GM12878 (cell line): Measurements from ENCODE around the gene CELSR1. TPM values are rescaled to one million over a fixed set of nuclear protein-coding genes. Genes with fewer than 3 reads are reported as not detected.

Experiments
- ATAC-seq: fragments of 200-7000 bp; cut with Tn5 transposase; 3 replicates; pipeline ENCODE4 v1.9.1; 2020; ENCODE audit warnings: mild to moderate bottlenecking, moderate library complexity
- BruUV-seq: library from RNA; stranded (reverse); fragments of 400-500 nt; replicated peaks from 2 replicates; lab custom pipeline; 2021; lab: Mats Ljungman, UMichigan
- CTCF ChIA-PET: fragments of 300-600 bp; sonication (Branson Sonifier 250); formaldehyde crosslinking; extraction: SDS; loops from one replicate; lab custom pipeline; 2021; ENCODE audit warnings: inconsistent platforms; lab: Yijun Ruan, JAX
- POLR2A ChIA-PET: fragments of 350-600 bp; formaldehyde crosslinking; extraction: SDS; loops from one replicate; lab custom pipeline; 2021; ENCODE audit warnings: inconsistent platforms; lab: Charles Lee
- RAD21 ChIA-PET: fragments of 300-600 bp; sonication (Branson Sonifier 250); formaldehyde crosslinking; loops from one replicate; lab custom pipeline; 2023; ENCODE audit warnings: antibody characterized with exemption; ENCODE audit not compliant: unreplicated experiment; lab: Charles Lee
- SMC1A ChIA-PET: fragments of 300-600 bp; sonication (Branson Sonifier 250); formaldehyde crosslinking; loops from one replicate; lab custom pipeline; 2023; ENCODE audit not compliant: unreplicated experiment, uncharacterized antibody; lab: Charles Lee
- DNase-seq: peaks from one replicate; pipeline ENCODE4 v3.0.0-alpha.2; 2011; ENCODE audit warnings: low read depth, low spot score
- FAIRE-seq: peaks from 3 replicates; lab custom pipeline; 2011; peaks lifted over from hg19 to GRCh38; lab: Jason Lieb, UNC
- H2AFZ ChIP-seq: 2 replicates; pipeline ENCODE4 v1.6.0; 2011; ENCODE audit warnings: low read depth, low read length, control low read depth; ENCODE audit not compliant: control insufficient read depth
- H3K27ac ChIP-seq: 2 replicates; pipeline ENCODE4 v1.5.1; 2011; ENCODE audit warnings: control low read depth; ENCODE audit not compliant: control insufficient read depth, insufficient read depth
- H3K27me3 ChIP-seq, 2 experiments: replicated peaks in 1 of 2; 2 replicates each; pipeline versions ENCODE4 v1.6.0 to v1.6.1; 2011; ENCODE audit warnings: low read length in 1 of 2; ENCODE audit not compliant: control insufficient read depth in 2 of 2, insufficient read depth in 2 of 2
- H3K36me3 ChIP-seq, 2 experiments: 2 replicates each; pipeline ENCODE4 v1.5.1; 2011; ENCODE audit warnings: low read length in 1 of 2; ENCODE audit not compliant: control insufficient read depth in 2 of 2, insufficient read depth in 2 of 2
- H3K4me1 ChIP-seq: 2 replicates; pipeline ENCODE4 v1.6.1; 2011; ENCODE audit warnings: mild to moderate bottlenecking, low read length, moderate library complexity, mixed read lengths; ENCODE audit not compliant: control insufficient read depth, insufficient read depth
- H3K4me2 ChIP-seq: 2 replicates; pipeline ENCODE4 v1.6.0; 2011; ENCODE audit warnings: control low read depth; ENCODE audit not compliant: control insufficient read depth, insufficient read depth
- H3K4me3 ChIP-seq: fragments of 200-600 bp; sonication (generic); 2 replicates; pipeline ENCODE4 v1.5.1; 2016
- H3K79me2 ChIP-seq: 2 replicates; pipeline ENCODE4 v1.6.0; 2011; ENCODE audit warnings: low read length; ENCODE audit not compliant: control insufficient read depth, insufficient read depth
- H3K9ac ChIP-seq: 2 replicates; pipeline ENCODE4 v1.8.0; 2011; ENCODE audit warnings: low read length, control low read depth, mixed read lengths; ENCODE audit not compliant: control insufficient read depth, insufficient read depth
- H3K9me3 ChIP-seq: replicated peaks from 3 replicates; pipeline ENCODE4 v1.5.1; 2011; ENCODE audit warnings: mild to moderate bottlenecking, low read length; ENCODE audit not compliant: control insufficient read depth, insufficient read depth
- H4K20me1 ChIP-seq: 2 replicates; pipeline ENCODE4 v1.6.0; 2011; ENCODE audit not compliant: control insufficient read depth, insufficient read depth
- BCL11A ChIP-seq: IDR thresholded peaks from 2 replicates; pipeline ENCODE4 v1.6.1; 2011; ENCODE audit warnings: low read depth, low read length
- GATAD2B ChIP-seq: fragments of 450-650 bp; conservative IDR thresholded peaks from 2 replicates; pipeline ENCODE4 v1.6.1; 2017; ENCODE audit warnings: low read depth, mild to moderate bottlenecking, moderate library complexity
- JUNB ChIP-seq: IDR thresholded peaks from 2 replicates; pipeline ENCODE4 v1.6.1; 2016; ENCODE audit warnings: antibody characterized with exemption, mild to moderate bottlenecking
- LARP7 ChIP-seq: fragments of 450-650 bp; IDR thresholded peaks from 2 replicates; pipeline ENCODE4 v1.6.1; 2017; ENCODE audit warnings: mild to moderate bottlenecking
- NRF1 ChIP-seq: conservative IDR thresholded peaks from 2 replicates; pipeline ENCODE4 v1.6.1; 2011; ENCODE audit warnings: mild to moderate bottlenecking, low read depth, low read length, improper control_type of control experiment
- POU2F2 ChIP-seq: IDR thresholded peaks from 3 replicates; pipeline ENCODE4 v1.6.1; 2011; ENCODE audit warnings: low read depth, mild to moderate bottlenecking, low read length, borderline replicate concordance
- SMARCA5 ChIP-seq: fragments of 450-650 bp; IDR thresholded peaks from 2 replicates; pipeline ENCODE4 v1.6.1; 2017; ENCODE audit warnings: mild to moderate bottlenecking
- SUZ12 ChIP-seq: fragments of 200-600 bp; sonication (generic); IDR thresholded peaks from one replicate; pipeline ENCODE4 v1.6.1; 2018; ENCODE audit warnings: antibody characterized with exemption, mild to moderate bottlenecking; ENCODE audit not compliant: unreplicated experiment
- TBL1XR1 ChIP-seq: IDR thresholded peaks from 2 replicates; pipeline ENCODE4 v1.6.1; 2012; ENCODE audit warnings: low read depth, low read length, improper control_type of control experiment
- ZZZ3 ChIP-seq: IDR thresholded peaks from 2 replicates; pipeline ENCODE4 v1.6.1; 2011; ENCODE audit warnings: low read depth; ENCODE audit not compliant: control insufficient read depth, insufficient read length
- WGBS: methylation state at CpG from one replicate; pipeline ENCODE4 v1.1.6; 2016; ENCODE audit warnings: low lambda C conversion rate; ENCODE audit not compliant: insufficient replicate concordance, insufficient coverage; ENCODE audit errors: missing lambda C conversion rate; 5-methylcytosine and 5-hydroxymethylcytosine counted together
- in situ Hi-C: fragments of 300-500 bp; cut with MboI; formaldehyde crosslinking; loops from 9 replicates; pipeline ENCODE4 v1.14.3; 2018; ENCODE audit warnings: mixed read lengths
- intact Hi-C: fragments of 100-400 bp; cut with micrococcal nuclease; formaldehyde crosslinking; loops from one replicate; pipeline ENCODE4 v1.14.2; 2022; ENCODE audit not compliant: unreplicated experiment
- polyA plus RNA-seq, 11 experiments: library from polyadenylated mRNA; depleted of rRNA in 4 of 11; unstranded in 6 of 11; stranded (reverse) in 5 of 11; fragments of >200 nt; fragmentation: Nextera tagmentation in 4 of 11; fragmentation: Illumina TruSeq in 1 of 11; extraction: Ambion mirVana in 4 of 11; extraction: Trizol in 1 of 11; gene quantifications; 1 replicate in 1 of 11; 2 replicates in 10 of 11; pipeline versions ENCODE4 v1.2.1 to v1.2.3, GENCODE V29; 2011 to 2016; ENCODE audit warnings: inconsistent platforms in 2 of 11, missing spikeins in 2 of 11, low read depth in 1 of 11
- total RNA-seq, 4 experiments: library from RNA; depleted of rRNA in 3 of 4; stranded (reverse); fragments of >200 nt in 3 of 4; fragmentation: Illumina TruSeq in 1 of 4; extraction: Trizol in 1 of 4; gene quantifications; 2 replicates each; pipeline versions ENCODE4 v1.2.1 to v1.2.3, GENCODE V29; 2013 to 2021

The CELSR1 gene
- total and polyA plus RNA-seq, 10 of the 15 experiments (the other 5 are each of a cell fraction or from before 2014, with no cell fraction given) = 0.05 to 1.7 (median 0.35) TPM; not detected in 2

GRCh38 chr22:46416520-46416871, 120.9 kb downstream of the CELSR1 start:
- RAD21 ChIA-PET = no interaction called here

DNA sequence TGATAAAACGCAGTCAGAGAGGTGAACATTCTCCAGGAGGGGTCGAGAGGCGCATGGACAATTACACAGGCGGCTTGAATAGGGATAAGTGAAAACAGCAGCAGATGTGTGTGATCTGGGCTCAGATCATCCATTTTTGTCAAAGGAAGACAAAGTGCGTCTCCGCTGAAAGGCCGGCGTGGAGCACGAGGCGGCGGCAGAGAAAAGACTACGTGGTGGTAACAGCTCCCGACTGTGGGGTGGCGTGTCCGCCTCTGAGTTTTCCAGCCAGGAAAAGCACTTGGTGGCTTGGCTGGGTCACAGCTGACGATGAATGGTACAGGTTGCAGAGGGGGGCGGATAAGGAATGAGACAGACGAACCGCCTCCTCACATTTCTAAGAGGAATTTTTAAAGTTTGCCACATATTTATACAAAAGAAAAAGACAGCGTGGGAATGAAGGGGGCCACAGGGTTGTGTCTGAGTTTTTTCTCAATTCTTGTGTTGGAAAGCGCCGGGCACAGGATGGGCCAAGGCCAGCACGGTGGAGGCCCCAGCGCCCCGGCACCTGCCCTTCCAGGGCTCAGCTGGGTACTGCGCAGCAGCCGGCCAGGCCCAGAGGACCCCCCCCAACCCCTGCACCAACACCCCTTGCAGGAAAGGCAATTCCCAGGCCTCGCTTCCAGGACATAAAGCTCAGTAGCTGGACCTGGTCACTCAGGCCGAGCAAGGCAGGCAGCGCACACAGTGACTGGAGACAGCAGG, 121.5 kb downstream of the CELSR1 start:
- RAD21 ChIA-PET = no interaction called here
- TF ChIP-seq JUNB (no peak), TBL1XR1 (no peak), LARP7 (no peak), GATAD2B (no peak), SUZ12 (no peak), NRF1 (no peak)
- POLR2A ChIA-PET = no interaction called here
- Histone ChIP-seq H2AFZ (no peak overlapping the region), H3K27ac (no peak overlapping the region), H3K4me1 (peaks cover 7% of the 10 kb centered on the region), H3K4me2 (no peak overlapping the region), H4K20me1 (no peaks in the 10 kb centered on the region), H3K9ac (no peak overlapping the region), H3K79me2 (no peaks in the 10 kb centered on the region), H3K36me3 (no peaks in the 10 kb centered on the region), H3K9me3 (no peaks in the 10 kb centered on the region; the same call in 2 of the 3 replicates), H3K4me3 (no peak overlapping the region), H3K27me3 (no peaks in the 10 kb centered on the region)
- 63% methylated on average over 30 of the region's 30 CpGs for WGBS
- CTCF ChIA-PET = no interaction called here
- no TSS peak for BruUV-seq
- FAIRE-seq (no peak), ATAC-seq (no peak), DNase-seq (no peak)
- intact Hi-C loops (no loop called here), in situ Hi-C loops (no loop called here)
- SMC1A ChIA-PET = no interaction called here

More at GRCh38 chr22:46416520-46416871, 120.9 kb downstream of the CELSR1 start:
- Histone ChIP-seq H2AFZ (no peak overlapping the region), H4K20me1 (no peaks in the 10 kb centered on the region), H3K4me3 (no peak overlapping the region), H3K27me3 (no peaks in the 10 kb centered on the region), H3K36me3 (no peaks in the 10 kb centered on the region), H3K4me1 (peaks cover 12% of the 10 kb centered on the region), H3K9ac (no peak overlapping the region), H3K27ac (no peak overlapping the region), H3K4me2 (no peak overlapping the region), H3K79me2 (no peaks in the 10 kb centered on the region), H3K9me3 (no peaks in the 10 kb centered on the region; the same call in 2 of the 3 replicates)
- TF ChIP-seq SMARCA5 = no peak
- no peak for TF ChIP-seq BCL11A
- TF ChIP-seq POU2F2 = no peak
- TF ChIP-seq ZZZ3 = no peak
- in situ Hi-C loops = no loop called here
- no TSS peak for BruUV-seq
- SMC1A ChIA-PET = no interaction called here
- 33% methylated on average over 14 of the region's 14 CpGs for WGBS
- intact Hi-C loops = no loop called here
- POLR2A ChIA-PET = no interaction called here
- DNase-seq = no peak
- no peak for FAIRE-seq
- CTCF ChIA-PET = no interaction called here
- ATAC-seq = no peak
